HepG2 (cell line): Measurements from ENCODE around the gene THSD4. TPM values are rescaled to one million over a fixed set of nuclear protein-coding genes. Genes with fewer than 3 reads are reported as not detected.

Experiments used
- ATRX ChIP-seq: sonication (generic); formaldehyde crosslinking; IDR thresholded peaks from 2 replicates; pipeline ENCODE4 v1.4.0; 2020; ENCODE audit warnings: missing genetic modification reagents, borderline replicate concordance
- CCAR2 ChIP-seq: fragments of 200-400 bp; formaldehyde crosslinking; optimal IDR thresholded peaks from 2 replicates; pipeline ENCODE3; 2018; ENCODE audit warnings: low read depth, mild to moderate bottlenecking, low read length, moderate library complexity
- PHF21A ChIP-seq: sonication (generic); formaldehyde crosslinking; IDR thresholded peaks from 2 replicates; pipeline ENCODE4 v1.5.0; 2020; ENCODE audit warnings: mild to moderate bottlenecking, missing genetic modification reagents
- RBAK ChIP-seq: sonication (generic); formaldehyde crosslinking; IDR thresholded peaks from 2 replicates; pipeline ENCODE4 v1.5.1; 2020; ENCODE audit warnings: mild to moderate bottlenecking, missing genetic modification reagents
- TMF1 ChIP-seq: sonication (generic); formaldehyde crosslinking; IDR thresholded peaks from 2 replicates; pipeline ENCODE4 v1.8.1; 2022; ENCODE audit warnings: low read depth, missing genetic modification reagents
- U2AF1 ChIP-seq: fragments of 200-400 bp; formaldehyde crosslinking; optimal IDR thresholded peaks from 2 replicates; pipeline ENCODE3; 2017; ENCODE audit warnings: mild to moderate bottlenecking, low read depth, low read length
- UBTF ChIP-seq: sonication (generic); formaldehyde crosslinking; IDR thresholded peaks from 2 replicates; pipeline ENCODE4 v1.4.0; 2020; ENCODE audit warnings: mild to moderate bottlenecking, missing genetic modification reagents
- ZBTB38 ChIP-seq: sonication (generic); formaldehyde crosslinking; IDR thresholded peaks from 2 replicates; pipeline ENCODE4 v1.5.1; 2020; ENCODE audit warnings: mild to moderate bottlenecking, missing genetic modification reagents
- ZC3H4 ChIP-seq: sonication (generic); formaldehyde crosslinking; IDR thresholded peaks from 2 replicates; pipeline ENCODE4 v1.4.0; 2020; ENCODE audit warnings: missing genetic modification reagents, borderline replicate concordance
- ZNF124 ChIP-seq: sonication (generic); formaldehyde crosslinking; IDR thresholded peaks from 2 replicates; pipeline ENCODE4 v1.4.0; 2020; ENCODE audit warnings: missing genetic modification reagents
- ZNF260 ChIP-seq: sonication (generic); formaldehyde crosslinking; IDR thresholded peaks from 2 replicates; pipeline ENCODE4 v1.4.0; 2020; ENCODE audit warnings: missing genetic modification reagents, low read depth, mild to moderate bottlenecking, borderline replicate concordance
- ZNF383 ChIP-seq: sonication (generic); formaldehyde crosslinking; IDR thresholded peaks from 2 replicates; pipeline ENCODE4 v1.4.0; 2020; ENCODE audit warnings: missing genetic modification reagents, mild to moderate bottlenecking, borderline replicate concordance
- ZNF513 ChIP-seq: sonication (generic); formaldehyde crosslinking; conservative IDR thresholded peaks from 2 replicates; pipeline ENCODE4 v1.5.0; 2020; ENCODE audit warnings: missing genetic modification reagents
- ZNF720 ChIP-seq: sonication (generic); formaldehyde crosslinking; IDR thresholded peaks from 2 replicates; pipeline ENCODE4 v1.4.0; 2020; ENCODE audit warnings: missing genetic modification reagents
- polyA plus RNA-seq, 8 experiments: library from polyadenylated mRNA; depleted of rRNA in 3 of 8; stranded (reverse) in 7 of 8; unstranded in 1 of 8; fragments of >200 nt; fragmentation: Illumina TruSeq in 4 of 8; extraction: Trizol in 4 of 8; gene quantifications; 2 replicates each; pipeline versions ENCODE4 v1.2.1 to v1.2.3, GENCODE V29; 2011 to 2016; ENCODE audit warnings: low read depth in 4 of 8, missing spikeins in 1 of 8, mixed read lengths in 1 of 8; ENCODE audit not compliant: insufficient read depth in 1 of 8
- total RNA-seq, 5 experiments: library from RNA; depleted of rRNA; stranded (reverse); fragments of >200 nt; fragmentation: Illumina TruSeq; extraction: Trizol; gene quantifications; 2 replicates each; pipeline ENCODE4 v1.2.3, GENCODE V29; 2016; ENCODE audit warnings: low read depth in 1 of 5
- TF ChIP-seq, protein P1 (sequence below), 2 experiments: sonication (generic) in 1 of 2; formaldehyde crosslinking in 1 of 2; IDR thresholded peaks; 2 replicates each; pipeline versions ENCODE4 v1.4.0 to v1.6.1; 2018 to 2020; ENCODE audit warnings: missing genetic modification reagents in 2 of 2, borderline replicate concordance in 1 of 2, low read depth in 1 of 2, mild to moderate bottlenecking in 1 of 2, missing biosample characterization in 1 of 2
- TF ChIP-seq, protein P2 (sequence below): sonication (generic); formaldehyde crosslinking; IDR thresholded peaks from 2 replicates; pipeline ENCODE4 v1.4.0; 2020; ENCODE audit warnings: missing genetic modification reagents

THSD4 gene
- total and polyA plus RNA-seq, 2 of the 13 experiments (the other 11 are each of a cell fraction or from before 2014, with no cell fraction given): 0.07 to 0.21 TPM

DNA sequence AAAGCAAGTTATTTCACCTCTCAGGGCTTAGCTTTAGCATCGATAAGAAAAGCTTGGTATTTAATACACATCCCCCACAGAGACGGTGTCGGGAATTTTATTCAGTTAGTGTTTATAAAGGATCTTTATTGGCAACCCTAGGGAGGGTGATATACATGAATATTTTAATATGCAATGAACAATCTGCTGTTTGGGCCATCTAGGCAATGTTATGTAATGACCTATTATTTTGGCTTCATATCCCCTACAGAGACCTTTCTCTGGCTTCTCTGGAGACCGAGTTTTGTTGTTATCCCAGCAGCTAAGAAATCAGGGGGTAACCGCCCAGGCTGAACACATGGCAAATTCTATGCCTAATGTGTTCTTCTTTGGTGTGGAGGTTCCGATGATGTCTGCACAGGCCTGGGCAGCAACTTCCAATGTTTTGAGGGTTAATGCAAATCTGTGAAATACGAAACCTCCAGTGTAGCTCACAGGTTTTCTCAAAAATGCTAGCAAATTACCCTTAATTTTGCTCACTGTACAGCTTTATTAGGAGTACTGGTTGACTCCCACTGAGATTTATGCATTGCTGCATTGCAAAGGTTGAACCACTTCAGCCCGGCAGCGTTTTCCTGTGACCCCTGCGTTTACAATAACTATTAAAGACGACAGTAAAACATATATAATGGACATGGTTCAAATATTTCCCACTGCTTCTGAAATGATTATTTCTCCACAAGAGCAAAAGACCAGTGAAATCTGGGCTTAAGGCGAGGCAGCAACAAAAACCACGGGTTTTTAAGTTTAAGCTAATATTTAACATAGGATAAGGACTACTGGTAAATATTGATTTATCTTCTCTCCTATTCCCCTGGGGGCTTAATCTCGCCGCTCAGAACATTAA lies 396.8 kb downstream of the THSD4 start (continued):
- TF ChIP-seq UBTF: no peak
- TF ChIP-seq ZBTB38: no peak
- no peak for TF ChIP-seq ZNF260 (CRISPR knock-in tag)
- TF ChIP-seq, protein P1, sequence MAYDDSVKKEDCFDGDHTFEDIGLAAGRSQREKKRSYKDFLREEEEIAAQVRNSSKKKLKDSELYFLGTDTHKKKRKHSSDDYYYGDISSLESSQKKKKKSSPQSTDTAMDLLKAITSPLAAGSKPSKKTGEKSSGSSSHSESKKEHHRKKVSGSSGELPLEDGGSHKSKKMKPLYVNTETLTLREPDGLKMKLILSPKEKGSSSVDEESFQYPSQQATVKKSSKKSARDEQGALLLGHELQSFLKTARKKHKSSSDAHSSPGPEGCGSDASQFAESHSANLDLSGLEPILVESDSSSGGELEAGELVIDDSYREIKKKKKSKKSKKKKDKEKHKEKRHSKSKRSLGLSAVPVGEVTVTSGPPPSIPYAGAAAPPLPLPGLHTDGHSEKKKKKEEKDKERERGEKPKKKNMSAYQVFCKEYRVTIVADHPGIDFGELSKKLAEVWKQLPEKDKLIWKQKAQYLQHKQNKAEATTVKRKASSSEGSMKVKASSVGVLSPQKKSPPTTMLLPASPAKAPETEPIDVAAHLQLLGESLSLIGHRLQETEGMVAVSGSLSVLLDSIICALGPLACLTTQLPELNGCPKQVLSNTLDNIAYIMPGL (CRISPR knock-in tag; IDR thresholded peaks at IDR 0.05; ENCODE audit: borderline replicate concordance in 1 of 2, low read depth in 1 of 2): no peak
- TF ChIP-seq ZC3H4 (CRISPR knock-in tag): no peak
- TF ChIP-seq CCAR2: no peak
- 0 out of 2 replicates have a peak, but pooled peaks have one; percentile 28 for TF ChIP-seq PHF21A (CRISPR knock-in tag)
- TF ChIP-seq, protein P2, sequence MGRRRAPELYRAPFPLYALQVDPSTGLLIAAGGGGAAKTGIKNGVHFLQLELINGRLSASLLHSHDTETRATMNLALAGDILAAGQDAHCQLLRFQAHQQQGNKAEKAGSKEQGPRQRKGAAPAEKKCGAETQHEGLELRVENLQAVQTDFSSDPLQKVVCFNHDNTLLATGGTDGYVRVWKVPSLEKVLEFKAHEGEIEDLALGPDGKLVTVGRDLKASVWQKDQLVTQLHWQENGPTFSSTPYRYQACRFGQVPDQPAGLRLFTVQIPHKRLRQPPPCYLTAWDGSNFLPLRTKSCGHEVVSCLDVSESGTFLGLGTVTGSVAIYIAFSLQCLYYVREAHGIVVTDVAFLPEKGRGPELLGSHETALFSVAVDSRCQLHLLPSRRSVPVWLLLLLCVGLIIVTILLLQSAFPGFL: no peak
- no peak for TF ChIP-seq TMF1
- TF ChIP-seq ZNF124: no peak
- no peak for TF ChIP-seq ZNF383 (CRISPR knock-in tag)
- TF ChIP-seq RBAK (CRISPR knock-in tag): no peak
- TF ChIP-seq ATRX: no peak
- no peak for TF ChIP-seq ZNF720 (CRISPR knock-in tag)
- TF ChIP-seq U2AF1: no peak
- TF ChIP-seq ZNF513 (CRISPR knock-in tag): no peak
